Panc1 (cell line): ENCODE data around the gene HSDL1.

ENCODE experiments used
- POLR2AphosphoS5 ChIP-seq: IDR thresholded peaks from 2 replicates; pipeline ENCODE4 v1.6.1; 2012; ENCODE audit warnings: mild to moderate bottlenecking, low read depth, low read length, moderate library complexity
- SIN3A ChIP-seq: IDR thresholded peaks from 2 replicates; pipeline ENCODE4 v1.6.1; 2012; ENCODE audit warnings: low read depth, mild to moderate bottlenecking, low read length, moderate library complexity, borderline replicate concordance; ENCODE audit not compliant: insufficient read depth
- TF ChIP-seq, protein P1 (sequence below): fragments of 450-650 bp; IDR thresholded peaks from 2 replicates; pipeline ENCODE4 v1.5.1; 2017; ENCODE audit warnings: mild to moderate bottlenecking
- TF ChIP-seq, protein P2 (sequence below), 2 experiments: IDR thresholded peaks; 2 replicates each; pipeline ENCODE4 v1.6.1; 2011 to 2012; ENCODE audit warnings: low read depth in 2 of 2, control low read depth in 1 of 2, low read length in 1 of 2, mild to moderate bottlenecking in 1 of 2, moderate library complexity in 1 of 2; ENCODE audit not compliant: insufficient read depth in 1 of 2

DNA sequence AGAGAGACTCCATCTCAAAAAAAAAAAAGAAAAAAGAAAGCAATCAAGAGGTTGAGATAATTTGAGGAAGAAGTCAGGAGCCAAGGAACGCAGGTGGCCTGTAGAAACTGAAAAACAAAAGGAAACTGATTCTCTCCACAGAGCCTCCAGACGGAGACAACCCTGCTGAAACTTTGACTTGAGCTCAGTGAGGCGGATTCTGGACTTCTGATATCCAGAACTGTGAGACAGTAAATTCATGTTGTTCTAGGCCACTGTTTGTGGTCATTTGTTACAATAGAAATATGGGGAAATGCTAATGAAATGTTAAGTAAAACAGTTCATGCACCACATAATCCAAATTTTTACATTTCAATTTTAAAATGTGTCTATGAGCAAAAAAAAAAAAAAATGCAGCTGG lies 33.5 kb downstream of the HSDL1 start:
- TF ChIP-seq, protein P1, sequence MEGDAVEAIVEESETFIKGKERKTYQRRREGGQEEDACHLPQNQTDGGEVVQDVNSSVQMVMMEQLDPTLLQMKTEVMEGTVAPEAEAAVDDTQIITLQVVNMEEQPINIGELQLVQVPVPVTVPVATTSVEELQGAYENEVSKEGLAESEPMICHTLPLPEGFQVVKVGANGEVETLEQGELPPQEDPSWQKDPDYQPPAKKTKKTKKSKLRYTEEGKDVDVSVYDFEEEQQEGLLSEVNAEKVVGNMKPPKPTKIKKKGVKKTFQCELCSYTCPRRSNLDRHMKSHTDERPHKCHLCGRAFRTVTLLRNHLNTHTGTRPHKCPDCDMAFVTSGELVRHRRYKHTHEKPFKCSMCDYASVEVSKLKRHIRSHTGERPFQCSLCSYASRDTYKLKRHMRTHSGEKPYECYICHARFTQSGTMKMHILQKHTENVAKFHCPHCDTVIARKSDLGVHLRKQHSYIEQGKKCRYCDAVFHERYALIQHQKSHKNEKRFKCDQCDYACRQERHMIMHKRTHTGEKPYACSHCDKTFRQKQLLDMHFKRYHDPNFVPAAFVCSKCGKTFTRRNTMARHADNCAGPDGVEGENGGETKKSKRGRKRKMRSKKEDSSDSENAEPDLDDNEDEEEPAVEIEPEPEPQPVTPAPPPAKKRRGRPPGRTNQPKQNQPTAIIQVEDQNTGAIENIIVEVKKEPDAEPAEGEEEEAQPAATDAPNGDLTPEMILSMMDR = no peak
- TF ChIP-seq POLR2AphosphoS5 = no peak
- TF ChIP-seq, protein P2, sequence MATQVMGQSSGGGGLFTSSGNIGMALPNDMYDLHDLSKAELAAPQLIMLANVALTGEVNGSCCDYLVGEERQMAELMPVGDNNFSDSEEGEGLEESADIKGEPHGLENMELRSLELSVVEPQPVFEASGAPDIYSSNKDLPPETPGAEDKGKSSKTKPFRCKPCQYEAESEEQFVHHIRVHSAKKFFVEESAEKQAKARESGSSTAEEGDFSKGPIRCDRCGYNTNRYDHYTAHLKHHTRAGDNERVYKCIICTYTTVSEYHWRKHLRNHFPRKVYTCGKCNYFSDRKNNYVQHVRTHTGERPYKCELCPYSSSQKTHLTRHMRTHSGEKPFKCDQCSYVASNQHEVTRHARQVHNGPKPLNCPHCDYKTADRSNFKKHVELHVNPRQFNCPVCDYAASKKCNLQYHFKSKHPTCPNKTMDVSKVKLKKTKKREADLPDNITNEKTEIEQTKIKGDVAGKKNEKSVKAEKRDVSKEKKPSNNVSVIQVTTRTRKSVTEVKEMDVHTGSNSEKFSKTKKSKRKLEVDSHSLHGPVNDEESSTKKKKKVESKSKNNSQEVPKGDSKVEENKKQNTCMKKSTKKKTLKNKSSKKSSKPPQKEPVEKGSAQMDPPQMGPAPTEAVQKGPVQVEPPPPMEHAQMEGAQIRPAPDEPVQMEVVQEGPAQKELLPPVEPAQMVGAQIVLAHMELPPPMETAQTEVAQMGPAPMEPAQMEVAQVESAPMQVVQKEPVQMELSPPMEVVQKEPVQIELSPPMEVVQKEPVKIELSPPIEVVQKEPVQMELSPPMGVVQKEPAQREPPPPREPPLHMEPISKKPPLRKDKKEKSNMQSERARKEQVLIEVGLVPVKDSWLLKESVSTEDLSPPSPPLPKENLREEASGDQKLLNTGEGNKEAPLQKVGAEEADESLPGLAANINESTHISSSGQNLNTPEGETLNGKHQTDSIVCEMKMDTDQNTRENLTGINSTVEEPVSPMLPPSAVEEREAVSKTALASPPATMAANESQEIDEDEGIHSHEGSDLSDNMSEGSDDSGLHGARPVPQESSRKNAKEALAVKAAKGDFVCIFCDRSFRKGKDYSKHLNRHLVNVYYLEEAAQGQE (IDR thresholded peaks at IDR 0.05; ENCODE audit: insufficient read depth in 1 of 2, low read depth in 2 of 2, low read length in 1 of 2) = no peak
- no peak for TF ChIP-seq SIN3A
